IPS-18c (cell line): Measurements from ENCODE around the gene RPTOR.

Source experiments
- H3K4me3 ChIP-seq: 2 replicates; pipeline ENCODE4 v1.7.0; 2013; ENCODE audit warnings: low read depth, mild to moderate bottlenecking, low read length, moderate library complexity; ENCODE audit not compliant: insufficient read depth
- H3K9me3 ChIP-seq: one replicate; pipeline ENCODE4 v1.6.1; 2013; ENCODE audit warnings: mild to moderate bottlenecking, low read length, moderate library complexity; ENCODE audit not compliant: control insufficient read depth, insufficient read depth

The RPTOR gene

DNA sequence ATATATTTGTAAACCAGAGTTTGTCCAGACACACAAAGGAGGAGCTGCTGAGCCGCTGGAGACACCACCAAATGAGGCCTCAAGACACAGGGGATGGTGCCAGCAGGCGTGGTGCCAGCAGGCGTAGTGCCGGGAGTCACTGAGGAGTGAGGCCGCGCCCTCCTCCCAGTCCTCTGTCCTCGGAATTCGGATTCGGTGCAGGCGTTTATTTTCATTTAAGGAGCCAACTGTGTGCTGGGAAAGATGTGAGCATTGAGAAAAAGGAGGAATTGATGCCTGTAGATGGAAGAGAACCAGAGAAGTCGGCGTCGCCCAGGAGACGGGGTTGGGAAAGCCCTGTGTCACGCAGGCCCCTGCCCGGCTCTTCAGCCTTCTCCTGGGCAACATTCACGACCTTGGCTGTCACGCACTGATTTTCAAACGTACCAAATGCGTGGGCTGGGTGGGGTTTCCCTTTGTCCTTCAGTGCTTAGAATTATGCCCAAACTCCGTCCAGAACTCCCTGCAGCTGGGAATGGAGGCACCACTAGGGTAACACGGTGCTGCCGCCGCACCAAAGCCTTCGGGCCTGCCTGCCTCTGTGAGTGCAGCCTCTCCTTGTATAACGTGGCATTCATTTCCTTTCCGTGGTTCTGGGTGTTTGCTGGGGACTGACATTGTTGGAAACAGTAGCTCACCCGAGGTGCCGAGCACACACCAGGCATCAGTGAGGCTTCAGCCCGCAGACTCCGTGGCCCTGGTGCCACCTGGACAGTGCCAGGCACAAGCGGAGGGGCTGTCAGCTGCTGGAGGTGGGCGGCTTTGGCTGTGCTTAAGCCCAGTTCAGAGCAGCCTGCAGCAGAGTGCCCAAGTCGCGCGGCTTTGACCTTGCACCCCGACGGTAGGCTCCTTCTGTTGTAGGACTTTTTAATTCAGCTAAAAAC, 398.0 kb downstream of the RPTOR start:
- H3K9me3 ChIP-seq, result no peaks in the 10 kb centered on the region
- no peak overlapping the region for H3K4me3 ChIP-seq

GRCh38 chr17:80943346-80944145, 398.9 kb downstream of the RPTOR start:
- H3K9me3 ChIP-seq, result no peaks in the 10 kb centered on the region
- no peak overlapping the region for H3K4me3 ChIP-seq

DNA sequence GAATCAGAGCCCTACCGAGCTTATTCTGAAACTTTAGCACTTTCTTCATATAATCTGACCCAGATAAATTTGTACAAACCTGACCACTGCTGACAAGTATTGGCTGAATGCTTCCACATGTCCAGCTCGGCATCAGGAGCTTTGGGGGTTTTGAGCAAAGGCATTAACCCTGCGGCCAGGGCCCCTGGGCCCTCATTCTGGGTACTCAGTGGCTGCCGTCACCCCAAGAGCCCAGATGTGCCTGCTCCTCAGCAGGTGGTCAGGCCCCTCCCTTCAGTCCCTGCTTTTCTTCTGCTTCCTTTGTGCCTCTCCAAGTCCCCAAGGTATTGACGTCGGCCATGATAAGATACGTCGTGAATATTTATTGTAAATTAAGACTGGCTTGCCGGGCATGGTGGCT, 399.7 kb downstream of the RPTOR start:
- Histone ChIP-seq H3K9me3 (no peaks in the 10 kb centered on the region), H3K4me3 (no peak overlapping the region)

GRCh38 chr17:80945736-80946135, 401.1 kb downstream of the RPTOR start:
- Histone ChIP-seq H3K4me3 (no peak overlapping the region), H3K9me3 (no peaks in the 10 kb centered on the region)

GRCh38 chr17:80946449-80946848, 401.8 kb downstream of the RPTOR start:
- Histone ChIP-seq H3K9me3 (no peaks in the 10 kb centered on the region), H3K4me3 (no peak overlapping the region)

- Histone ChIP-seq H3K4me3 (no peak overlapping the region), H3K9me3 (no peaks in the 10 kb centered on the region)
These were observed 402.7 kb downstream of the RPTOR start for GRCh38 chr17:80947200-80947940.

GRCh38 chr17:80948019-80948975, 403.7 kb downstream of the RPTOR start:
- no peaks in the 10 kb centered on the region for H3K9me3 ChIP-seq
- no peak overlapping the region for H3K4me3 ChIP-seq

DNA sequence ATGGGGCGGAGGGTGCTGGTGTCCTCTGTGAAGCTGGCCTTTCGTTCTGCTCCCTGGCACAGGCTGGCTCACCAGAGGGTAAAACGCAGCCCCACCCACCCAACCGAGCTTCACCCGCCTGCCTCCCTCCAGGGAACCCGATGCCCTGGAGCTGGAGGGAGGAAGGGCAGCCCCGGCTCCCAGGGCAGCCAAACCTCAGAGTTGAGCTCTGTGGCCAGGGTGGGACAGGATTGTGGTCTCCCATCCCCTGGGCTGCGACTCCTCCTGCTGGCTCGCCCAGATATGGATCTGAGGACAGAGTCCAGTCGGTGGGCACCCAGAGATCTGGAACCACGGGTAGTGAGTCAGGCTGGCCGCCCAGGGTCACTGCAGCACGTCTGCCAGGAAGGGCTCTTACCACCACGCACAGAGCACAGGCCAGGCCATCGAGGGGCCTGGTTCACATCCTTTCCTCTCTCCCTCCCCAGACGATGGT, 404.4 kb downstream of the RPTOR start:
- H3K9me3 ChIP-seq, result no peaks in the 10 kb centered on the region
- no peak overlapping the region for H3K4me3 ChIP-seq

- H3K9me3 ChIP-seq, result no peaks in the 10 kb centered on the region
- no peak overlapping the region for H3K4me3 ChIP-seq
These were observed 405.1 kb downstream of the RPTOR start for GRCh38 chr17:80949451-80950421.

DNA sequence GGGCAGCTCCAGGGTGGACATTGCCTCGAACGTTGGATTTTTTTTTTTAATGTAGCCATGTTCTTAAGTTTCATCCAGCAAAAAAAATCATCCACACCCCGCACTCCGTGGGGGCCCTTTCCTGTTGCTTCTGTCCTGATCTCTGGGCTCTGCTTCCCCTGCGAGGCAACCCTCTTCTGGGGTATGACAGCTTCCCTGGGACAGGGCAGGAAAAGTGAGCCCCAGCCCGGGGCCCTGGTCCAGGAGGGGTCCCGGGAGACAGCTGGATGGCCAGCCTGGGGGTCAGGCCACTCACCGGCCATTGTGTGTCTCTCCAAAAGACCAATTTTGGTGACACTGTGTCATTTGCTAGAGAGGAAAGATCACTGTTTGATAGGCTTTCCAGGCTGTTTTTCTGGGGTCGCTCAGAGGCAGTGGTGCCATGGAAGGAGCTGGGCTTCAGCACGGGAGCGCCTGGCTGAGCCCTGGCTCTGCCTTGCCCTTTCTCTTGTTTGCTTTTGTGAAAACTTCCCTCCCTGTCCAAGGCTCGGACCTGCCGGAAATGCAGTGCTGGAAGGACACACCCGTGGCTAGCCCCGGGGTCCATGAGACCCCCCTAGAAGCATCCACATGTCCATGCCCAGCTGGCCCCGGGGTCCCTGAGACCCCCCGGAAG, 406.0 kb downstream of the RPTOR start:
- H3K9me3 ChIP-seq, result no peaks in the 10 kb centered on the region

DNA sequence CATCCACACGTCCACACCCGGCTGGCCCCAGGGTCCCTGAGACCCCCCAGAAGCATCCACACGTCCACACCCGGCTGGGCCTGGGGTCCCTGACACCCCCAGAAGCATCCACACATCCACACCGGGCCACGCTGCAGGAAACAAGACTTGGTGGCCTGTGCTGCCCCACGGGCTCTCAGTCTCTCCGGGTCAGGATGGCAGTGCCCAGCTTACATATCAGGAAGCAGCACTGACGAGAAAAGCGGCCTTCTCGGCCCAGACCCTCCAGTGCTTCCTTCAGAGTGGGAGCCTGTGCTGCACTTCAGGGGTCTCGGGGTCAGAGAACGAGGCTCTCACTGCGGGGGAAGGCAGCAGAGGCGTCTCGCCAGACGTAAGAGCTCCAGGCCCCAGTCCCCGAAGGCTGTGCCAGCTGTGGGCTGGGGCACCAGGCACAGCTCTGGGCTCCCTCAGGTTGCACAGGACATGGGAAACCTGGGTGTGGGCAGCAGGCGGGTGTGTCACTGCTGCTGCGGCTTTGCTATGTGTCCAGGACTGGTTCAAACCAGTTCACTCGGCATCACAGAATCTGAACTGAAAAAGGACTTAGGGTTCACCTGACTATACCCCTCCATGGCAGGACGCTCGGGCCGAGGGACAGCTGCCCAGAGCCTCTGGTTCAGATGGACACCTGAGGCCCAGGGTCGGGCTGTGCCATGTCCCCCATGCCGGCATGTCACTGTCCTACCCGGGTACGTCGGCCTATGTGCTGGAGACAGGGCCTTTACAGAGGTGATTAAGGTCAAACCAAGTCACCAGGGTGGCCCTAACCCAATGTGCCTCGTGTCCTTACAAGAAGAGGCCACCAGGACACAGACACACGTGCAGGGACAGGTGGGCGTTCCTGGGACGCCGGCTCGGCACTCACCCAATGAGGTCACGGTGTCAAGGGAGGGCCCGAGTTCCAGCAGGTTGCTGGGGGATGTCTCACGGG, 406.8 kb downstream of the RPTOR start:
- no peak overlapping the region for H3K4me3 ChIP-seq

More for the DNA sequence above, 406.0 kb downstream of the RPTOR start:
- no peak overlapping the region for H3K4me3 ChIP-seq

GRCh38 chr17:80952291-80952690, 407.7 kb downstream of the RPTOR start:
- Histone ChIP-seq H3K9me3 (no peaks in the 10 kb centered on the region), H3K4me3 (no peak overlapping the region)

More for the DNA sequence above, 406.8 kb downstream of the RPTOR start:
- H3K9me3 ChIP-seq, result no peaks in the 10 kb centered on the region

DNA sequence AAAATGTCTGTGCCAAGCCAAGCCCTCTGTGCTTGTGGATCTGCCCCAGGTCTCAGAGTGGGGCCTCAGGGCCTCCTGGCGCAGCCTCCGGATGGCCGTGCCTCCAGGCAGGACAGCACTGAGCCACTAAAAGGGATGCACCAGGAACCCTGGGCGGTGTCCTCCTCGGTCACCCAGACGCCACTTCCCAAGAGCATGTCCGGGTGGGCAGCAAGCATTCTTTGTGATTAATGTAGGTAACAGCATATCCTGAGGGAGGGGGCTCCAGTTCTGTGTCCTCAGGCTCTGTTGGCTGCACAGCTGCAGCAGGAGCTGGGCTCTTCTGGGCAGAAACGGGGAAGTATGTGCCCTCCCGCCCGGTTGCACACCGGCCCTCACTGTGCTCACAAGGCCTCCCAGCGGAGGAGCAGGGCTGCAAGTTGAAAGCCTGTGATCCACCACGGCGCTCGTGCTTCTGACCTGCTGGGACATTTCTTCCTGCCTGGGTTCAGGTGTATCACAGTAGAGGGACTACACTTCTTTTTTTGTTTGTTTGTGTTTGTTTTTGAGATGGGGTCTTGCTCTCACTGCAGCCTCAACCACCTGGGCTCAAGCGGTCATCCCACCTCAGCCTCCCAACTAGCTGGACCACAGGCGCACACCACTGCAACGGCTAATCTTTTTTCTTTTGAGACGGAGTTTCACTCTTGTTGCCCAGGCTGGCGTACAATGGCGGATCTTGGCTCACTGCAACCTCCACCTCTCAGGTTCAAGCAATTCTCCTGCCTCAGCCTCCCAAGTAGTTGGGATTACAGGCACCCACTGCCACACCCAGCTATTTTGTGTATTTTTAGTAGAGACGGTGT, 409.1 kb downstream of the RPTOR start:
- Histone ChIP-seq H3K4me3 (no peak overlapping the region), H3K9me3 (no peaks in the 10 kb centered on the region)
